Mesenteric fat pad (tissue), 1 donor: ENCODE results near the gene HPSE. TPM values are rescaled to one million over a fixed set of nuclear protein-coding genes. Genes with fewer than 3 reads are reported as not detected.

ENCODE experiments used
- DNase-seq: peaks from one replicate; pipeline ENCODE4 v3.0.0-alpha.2; 2020; ENCODE audit warnings: low spot score
- total RNA-seq: library from RNA; stranded (reverse); fragmentation: NEBNext Ultra II Directional; extraction: Animal tissue kit (Norgen Biotek cat#: 25700); gene quantifications from one replicate; pipeline ENCODE4 v1.2.1, GENCODE V29; 2021
- donor health status: DM: yes; HTN: yes; CAD: no.

HPSE gene
- total RNA-seq, 1 donor from 2014 or later = 7.4 TPM

- no peak for DNase-seq
These were observed 83.8 kb downstream of the HPSE start for GRCh38 chr4:83250687-83251446.

DNA sequence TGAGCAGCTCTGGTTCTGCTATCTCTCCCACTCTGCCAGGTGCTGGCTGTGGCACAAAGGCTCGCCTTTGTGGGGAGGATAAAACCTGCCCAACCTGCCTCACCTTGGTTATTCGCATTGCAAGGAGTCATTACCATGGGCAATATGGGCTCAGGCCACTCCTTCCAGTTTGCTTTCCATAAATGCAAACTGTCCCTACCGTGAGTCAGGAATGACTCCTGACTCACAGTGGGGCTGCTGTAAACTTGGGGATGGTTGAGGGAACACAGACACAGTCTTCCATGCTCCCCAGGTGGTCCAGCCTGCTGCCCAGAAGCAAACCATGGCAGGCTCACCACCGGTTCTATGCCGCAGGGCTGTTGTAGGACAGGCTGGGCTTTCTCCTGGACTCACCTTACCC, 86.2 kb downstream of the HPSE start:
- no peak for DNase-seq

DNA sequence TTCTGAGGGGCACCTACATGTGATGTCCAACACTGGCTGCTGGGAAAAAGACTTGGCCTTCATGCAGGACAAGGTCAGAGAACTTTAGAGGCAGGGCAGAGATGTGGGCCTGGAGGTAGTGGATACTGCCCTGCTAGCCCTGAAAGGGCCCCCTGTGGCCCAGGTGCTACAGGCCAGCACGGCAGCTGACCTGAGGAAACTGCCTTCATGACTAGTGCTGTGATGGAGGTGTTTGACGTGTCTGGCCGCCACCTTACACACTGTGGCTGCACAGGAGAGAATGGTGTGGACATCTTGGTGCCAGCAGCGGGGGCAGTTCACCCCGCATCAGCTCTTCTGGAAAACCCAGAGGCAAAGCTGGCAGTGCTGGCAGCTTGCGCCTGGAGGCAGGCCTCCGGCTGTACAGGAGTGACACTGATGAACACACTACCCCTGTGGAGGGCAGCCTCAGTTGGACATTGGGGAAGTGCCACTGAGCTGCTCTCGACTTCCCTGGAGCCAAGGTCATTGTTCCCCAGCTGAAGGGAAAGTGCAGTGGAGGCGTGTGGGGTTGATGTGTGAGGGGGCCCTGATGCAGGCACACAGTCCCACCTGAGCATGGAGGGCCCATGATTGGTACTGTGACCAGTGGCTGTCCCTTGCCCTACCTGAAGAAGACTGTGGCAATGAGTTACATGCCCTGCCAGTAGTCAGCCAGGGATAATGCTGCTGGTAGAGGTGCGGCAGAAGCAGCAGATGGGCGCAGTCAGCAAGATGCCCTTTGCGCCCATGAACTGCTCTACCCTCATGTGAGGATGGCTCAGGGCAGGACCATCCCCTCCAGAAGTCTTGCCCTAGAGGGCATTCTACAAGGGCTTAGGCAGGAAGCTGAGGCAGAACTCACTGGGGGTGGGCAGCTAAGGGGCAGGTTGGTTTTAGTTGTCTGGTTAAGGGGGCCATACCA, 87.0 kb downstream of the HPSE start:
- no peak for DNase-seq

Other genes starting within 250 kb of the HPSE start
- gene PLAC8, start 220.1 kb downstream of the HPSE start, total RNA-seq = 9.5 TPM
- 10.3 TPM for gene COQ2, start 50.0 kb downstream of the HPSE start, total RNA-seq
- 11.2 TPM for gene HELQ, start 121.0 kb upstream of the HPSE start, total RNA-seq
- 46.7 TPM for gene MRPS18C, start 121.2 kb upstream of the HPSE start, total RNA-seq
- 9.0 TPM for gene ABRAXAS1, start 150.3 kb upstream of the HPSE start, total RNA-seq
- 9.2 TPM for gene GPAT3, start 201.3 kb upstream of the HPSE start, total RNA-seq